NCI-H748 treated with DMSO at 0.1 percent for 48 hours (cell line): ENCODE results near the gene OGDHL.
"Not testable (repeated sequence)": the region's sequence is repeated elsewhere in the genome, so short reads cannot be mapped to it uniquely, and the experiment has no call there.

Source experiments
- DNase-seq: peaks from one replicate; lab custom pipeline; 2025; lab: John Stamatoyannopoulos, UW

The OGDHL gene

GRCh38 chr10:49738616-49739360 lies 23.3 kb downstream of the OGDHL start:
- DNase-seq = no peak

- no peak for DNase-seq
Measured at GRCh38 chr10:49737474-49738201, 24.5 kb downstream of the OGDHL start.

GRCh38 chr10:49736564-49737113 lies 25.5 kb downstream of the OGDHL start:
- DNase-seq = no peak

- DNase-seq = no peak
Measured at GRCh38 chr10:49735848-49736563, 26.1 kb downstream of the OGDHL start.

- no peak for DNase-seq
Measured at GRCh38 chr10:49735161-49735560, 27.0 kb downstream of the OGDHL start.

GRCh38 chr10:49734676-49735075 lies 27.4 kb downstream of the OGDHL start:
- DNase-seq = no peak

- no peak for DNase-seq
Measured at GRCh38 chr10:49733866-49734265, 28.3 kb downstream of the OGDHL start.

GRCh38 chr10:49726593-49726992 lies 35.5 kb downstream of the OGDHL start:
- DNase-seq = no peak

- DNase-seq = not testable (repeated sequence)
Measured at GRCh38 chr10:49715157-49715556, 47.0 kb downstream of the OGDHL start.

- DNase-seq = no peak
Measured at GRCh38 chr10:49713266-49713665, 48.9 kb downstream of the OGDHL start.

GRCh38 chr10:49711481-49711880 lies 50.6 kb downstream of the OGDHL start:
- no peak for DNase-seq

GRCh38 chr10:49710966-49711365 lies 51.2 kb downstream of the OGDHL start:
- DNase-seq = no peak

- DNase-seq = no peak
Measured at GRCh38 chr10:49709934-49710333, 52.2 kb downstream of the OGDHL start.

GRCh38 chr10:49707585-49707984 lies 54.5 kb downstream of the OGDHL start:
- no peak for DNase-seq

GRCh38 chr10:49700997-49701396 lies 61.1 kb downstream of the OGDHL start:
- no peak for DNase-seq

GRCh38 chr10:49700211-49700610 lies 61.9 kb downstream of the OGDHL start:
- DNase-seq = no peak

GRCh38 chr10:49698679-49699078 lies 63.4 kb downstream of the OGDHL start:
- DNase-seq = no peak

GRCh38 chr10:49696311-49696710 lies 65.8 kb downstream of the OGDHL start:
- DNase-seq = no peak

GRCh38 chr10:49694466-49694865 lies 67.7 kb downstream of the OGDHL start:
- DNase-seq = no peak

GRCh38 chr10:49691588-49691987 lies 70.5 kb downstream of the OGDHL start:
- DNase-seq = no peak

GRCh38 chr10:49690698-49691356 lies 71.3 kb downstream of the OGDHL start:
- no peak for DNase-seq

- DNase-seq = no peak
Measured at GRCh38 chr10:49689882-49690510, 72.1 kb downstream of the OGDHL start.
